Endothelial cell of umbilical vein (primary cell): ENCODE data around the gene PYGB. TPM values are rescaled to one million over a fixed set of nuclear protein-coding genes. Genes with fewer than 3 reads are reported as not detected.

ENCODE experiments used
- BruUV-seq: library from RNA; stranded (reverse); fragments of 400-500 nt; replicated peaks from 2 replicates; lab custom pipeline; 2021; lab: Mats Ljungman, UMichigan
- CTCF ChIA-PET: fragments of 300-600, 350-600 bp; sonication (Branson Sonifier 250); formaldehyde crosslinking; loops from one replicate; lab custom pipeline; 2021; ENCODE audit warnings: antibody characterized with exemption, inconsistent platforms; lab: Charles Lee
- POLR2A ChIA-PET: fragments of 300-600, 350-600 bp; sonication (Branson Sonifier 250); formaldehyde crosslinking; loops from one replicate; lab custom pipeline; 2021; ENCODE audit warnings: antibody characterized with exemption, inconsistent platforms; lab: Charles Lee
- DNase-seq: peaks from one replicate; pipeline ENCODE4 v3.0.0-alpha.2; 2011; ENCODE audit warnings: low read depth, low spot score
- FAIRE-seq: peaks from 2 replicates; lab custom pipeline; 2011; peaks lifted over from hg19 to GRCh38; lab: Jason Lieb, UNC
- H2AFZ ChIP-seq: 2 replicates; pipeline ENCODE4 v1.6.0; 2012; ENCODE audit warnings: low read depth, low read length, control low read depth, inconsistent platforms
- H3K27ac ChIP-seq: 2 replicates; pipeline ENCODE4 v1.5.1; 2011; ENCODE audit warnings: low read depth, mild to moderate bottlenecking, control low read depth, low read length, moderate library complexity; ENCODE audit not compliant: insufficient read depth
- H3K27me3 ChIP-seq, 2 experiments: 2 replicates each; pipeline versions ENCODE4 v1.6.0 to v1.6.1; 2011; ENCODE audit warnings: low read length in 2 of 2, mixed read lengths in 1 of 2; ENCODE audit not compliant: control insufficient read depth in 2 of 2, insufficient read depth in 2 of 2
- H3K36me3 ChIP-seq, 2 experiments: 2 replicates in 1 of 2; 3 replicates in 1 of 2; pipeline ENCODE4 v1.5.1; 2011; ENCODE audit warnings: low read length in 2 of 2, mild to moderate bottlenecking in 1 of 2, moderate library complexity in 1 of 2; ENCODE audit not compliant: control insufficient read depth in 2 of 2, insufficient read depth in 2 of 2; ENCODE audit errors: extremely low read depth in 1 of 2
- H3K4me1 ChIP-seq: 3 replicates; pipeline ENCODE4 v1.5.1; 2011; ENCODE audit warnings: mild to moderate bottlenecking, low read length; ENCODE audit not compliant: control insufficient read depth, insufficient read depth; ENCODE audit errors: extremely low read depth
- H3K4me2 ChIP-seq: 2 replicates; pipeline ENCODE4 v1.6.1; 2011; ENCODE audit warnings: low read length, control low read depth, mixed read lengths; ENCODE audit not compliant: insufficient read depth
- H3K4me3 ChIP-seq, 3 experiments: fragments of 200-600 bp in 1 of 3; sonication (generic), shearing (Covaris generic) in 1 of 3; replicated peaks in 1 of 3; 2 replicates each; pipeline ENCODE4 v1.5.1; 2011 to 2016; ENCODE audit warnings: control low read depth in 3 of 3, low read length in 3 of 3, mild to moderate bottlenecking in 2 of 3, inconsistent platforms in 1 of 3, low read depth in 1 of 3, moderate library complexity in 1 of 3; ENCODE audit not compliant: insufficient read depth in 1 of 3
- H3K79me2 ChIP-seq: 2 replicates; pipeline ENCODE4 v1.6.0; 2012; ENCODE audit warnings: low read length, inconsistent platforms; ENCODE audit not compliant: control insufficient read depth, insufficient read depth
- H3K9ac ChIP-seq: replicated peaks from 2 replicates; pipeline ENCODE3; 2011; ENCODE audit warnings: low read length, control low read depth; ENCODE audit not compliant: insufficient read depth; ENCODE audit errors: extremely low read depth
- H3K9me1 ChIP-seq: replicated peaks from 3 replicates; pipeline ENCODE4 v1.6.0; 2011; ENCODE audit warnings: mild to moderate bottlenecking, low read length; ENCODE audit not compliant: control insufficient read depth, insufficient read depth; ENCODE audit errors: extremely low read depth
- H3K9me3 ChIP-seq: replicated peaks from 2 replicates; pipeline ENCODE4 v1.5.1; 2012; ENCODE audit warnings: low read length, inconsistent platforms; ENCODE audit not compliant: control insufficient read depth, insufficient read depth
- H4K20me1 ChIP-seq: replicated peaks from 2 replicates; pipeline ENCODE3; 2011; ENCODE audit warnings: mild to moderate bottlenecking, low read length; ENCODE audit not compliant: control insufficient read depth, insufficient read depth; ENCODE audit errors: extremely low read depth
- EZH2 ChIP-seq: IDR thresholded peaks from 2 replicates; pipeline ENCODE4 v1.6.1; 2012; ENCODE audit warnings: borderline replicate concordance, low read depth, mild to moderate bottlenecking, moderate library complexity, low read length, inconsistent platforms; ENCODE audit not compliant: severe bottlenecking
- JUN ChIP-seq: IDR thresholded peaks from 2 replicates; pipeline ENCODE4 v1.6.1; 2011; ENCODE audit warnings: borderline replicate concordance, low read depth; ENCODE audit not compliant: insufficient read length, insufficient read depth
- POLR2AphosphoS5 ChIP-seq: IDR thresholded peaks from 2 replicates; pipeline ENCODE4 v1.6.1; 2012; ENCODE audit warnings: low read depth, mild to moderate bottlenecking, control low read depth, low read length, moderate library complexity; ENCODE audit not compliant: insufficient read depth
- dilution Hi-C: fragments of 300-500 bp; cut with MboI; formaldehyde crosslinking; loops from one replicate; pipeline ENCODE4 v1.15.0; 2019; ENCODE audit warnings: low sequenced_read_pairs; ENCODE audit not compliant: extremely low pct_ligation_motif_present
- intact Hi-C: fragments of 100-400 bp; cut with micrococcal nuclease; formaldehyde crosslinking; loops from one replicate; pipeline ENCODE4 v1.10.0; 2022
- polyA plus RNA-seq, 4 experiments: library from polyadenylated mRNA; depleted of rRNA in 3 of 4; stranded (reverse) in 3 of 4; unstranded in 1 of 4; fragments of >200 nt; gene quantifications; 2 replicates each; pipeline versions ENCODE4 v1.2.1 to v1.2.3, GENCODE V29; 2011 to 2012; ENCODE audit warnings: missing spikeins in 1 of 4
- total RNA-seq: library from RNA; stranded (reverse); gene quantifications from 2 replicates; pipeline ENCODE4 v1.2.3, GENCODE V29; 2021
- TF ChIP-seq, protein P1 (sequence below), 2 donors: IDR thresholded peaks; 1 replicate in 1 of 2; 2 replicates in 1 of 2; pipeline ENCODE4 v1.5.1; 2011; ENCODE audit warnings: low read length in 2 of 2, mild to moderate bottlenecking in 2 of 2, moderate library complexity in 2 of 2, control low read depth in 1 of 2, inconsistent platforms in 1 of 2, low read depth in 1 of 2; ENCODE audit not compliant: insufficient read depth in 1 of 2; ENCODE audit errors: extremely low read depth in 1 of 2

Gene PYGB
- total and polyA plus RNA-seq, 2 donors (not counting 3 experiments of a cell fraction or from before 2014, with no cell fraction given), result 36.1 to 60.2 TPM

DNA sequence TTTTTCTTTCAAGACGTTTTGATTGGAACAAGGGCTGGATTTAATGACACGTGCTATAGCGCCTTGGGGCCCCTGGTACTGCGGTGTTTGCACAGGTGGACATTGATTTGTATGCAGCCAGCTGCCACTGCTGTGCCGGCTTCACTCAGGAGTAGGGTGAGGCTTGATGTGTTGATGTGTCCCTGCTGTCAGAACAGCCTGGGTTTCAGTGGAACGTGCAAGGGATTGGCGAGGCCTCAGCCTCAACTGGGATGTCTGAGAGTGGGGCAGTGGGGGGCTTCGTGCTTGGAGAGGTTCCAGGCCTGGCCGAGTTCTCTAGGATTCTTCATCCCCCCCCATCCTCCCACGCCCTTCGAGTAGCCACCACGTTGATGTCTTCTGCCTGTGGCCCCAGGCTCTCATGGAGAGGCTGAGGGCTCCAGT lies 23.0 kb downstream of the PYGB start:
- H3K9ac ChIP-seq, result no peak overlapping the region
- H3K4me1 ChIP-seq, result no peaks in the 10 kb centered on the region
- ChIA-PET POLR2A (no interaction called here), CTCF (interaction anchor here (1.0 kb wide), 1 partner anchor 23 kb away, joined by 3 read pairs; no protein-coding TSS in a partner anchor)
- peaks cover 3% of the 10 kb centered on the region for H3K79me2 ChIP-seq
- DNase-seq, result no peak
- no peak for FAIRE-seq
- no TSS peak for BruUV-seq
- intact Hi-C loops (no loop called here), dilution Hi-C loops (no loop called here)
- H4K20me1 ChIP-seq, result no peaks in the 10 kb centered on the region
- H3K4me2 ChIP-seq, result no peak overlapping the region
- no peaks in the 10 kb centered on the region for H3K9me3 ChIP-seq
- no peak overlapping the region for H3K4me3 ChIP-seq
- H3K27ac ChIP-seq, result no peak overlapping the region
- no peaks in the 10 kb centered on the region for H3K9me1 ChIP-seq
- no peak overlapping the region for H2AFZ ChIP-seq
- no peak for TF ChIP-seq EZH2
- TF ChIP-seq POLR2AphosphoS5, result no peak
- H3K27me3 ChIP-seq, result no peaks in the 10 kb centered on the region
- H3K36me3 ChIP-seq, result peaks cover 4 to 40% of the 10 kb centered on the region in 2 experiments

DNA sequence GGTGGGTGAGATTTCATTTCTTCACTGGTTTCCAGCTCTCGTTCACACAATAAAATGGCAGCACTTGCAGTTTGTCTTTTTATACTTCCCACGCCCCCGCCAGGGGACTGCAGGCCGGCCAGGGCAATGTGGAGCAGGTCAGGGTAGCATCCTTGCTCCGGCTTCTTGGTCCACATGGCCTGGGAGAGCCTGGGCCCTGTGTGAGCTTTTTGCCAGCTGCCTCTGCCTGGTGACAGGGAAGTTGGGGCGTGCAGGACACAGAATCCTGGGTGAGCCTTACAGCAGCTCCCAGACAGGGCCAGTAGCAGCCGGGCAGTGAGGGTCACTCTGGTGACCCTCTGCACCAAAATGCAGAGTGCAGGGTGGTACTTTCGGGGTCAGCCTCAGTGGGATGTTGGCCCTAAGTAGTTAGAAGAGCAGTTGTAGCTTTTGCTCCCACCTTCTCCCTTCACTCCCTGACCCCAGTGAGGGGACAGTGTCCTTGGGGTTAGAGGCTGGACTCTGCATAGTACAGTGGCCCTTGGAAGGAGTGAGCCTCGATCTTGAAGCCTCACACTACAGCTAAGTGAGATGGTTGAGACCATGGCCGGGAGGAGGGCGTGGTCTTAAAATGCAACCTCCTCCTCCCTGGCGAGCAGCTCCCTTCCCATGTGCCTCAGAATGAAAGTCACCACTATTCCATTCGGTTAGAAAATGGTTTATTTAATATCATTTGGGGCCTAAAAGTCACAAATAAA lies 23.8 kb downstream of the PYGB start:
- POLR2A ChIA-PET, result no interaction called here
- FAIRE-seq, result no peak

More for the DNA sequence above, 23.8 kb downstream of the PYGB start:
- H2AFZ ChIP-seq, result no peak overlapping the region
- dilution Hi-C loops (no loop called here), intact Hi-C loops (no loop called here)
- H3K4me2 ChIP-seq, result no peak overlapping the region
- H3K9me3 ChIP-seq, result no peaks in the 10 kb centered on the region
- H3K79me2 ChIP-seq, result peaks cover 3% of the 10 kb centered on the region
- no peak overlapping the region for H3K27ac ChIP-seq
- H3K4me3 ChIP-seq, result no peak overlapping the region
- DNase-seq, result no peak
- no peaks in the 10 kb centered on the region for H3K9me1 ChIP-seq
- CTCF ChIA-PET, result interaction anchor here (0.5 to 1.8 kb wide), 4 partner anchors 21 to 121 kb away, joined by 3 to 4 read pairs (median 3); no protein-coding TSS in a partner anchor
- H4K20me1 ChIP-seq, result no peaks in the 10 kb centered on the region
- no peaks in the 10 kb centered on the region for H3K27me3 ChIP-seq
- TF ChIP-seq, protein P1, sequence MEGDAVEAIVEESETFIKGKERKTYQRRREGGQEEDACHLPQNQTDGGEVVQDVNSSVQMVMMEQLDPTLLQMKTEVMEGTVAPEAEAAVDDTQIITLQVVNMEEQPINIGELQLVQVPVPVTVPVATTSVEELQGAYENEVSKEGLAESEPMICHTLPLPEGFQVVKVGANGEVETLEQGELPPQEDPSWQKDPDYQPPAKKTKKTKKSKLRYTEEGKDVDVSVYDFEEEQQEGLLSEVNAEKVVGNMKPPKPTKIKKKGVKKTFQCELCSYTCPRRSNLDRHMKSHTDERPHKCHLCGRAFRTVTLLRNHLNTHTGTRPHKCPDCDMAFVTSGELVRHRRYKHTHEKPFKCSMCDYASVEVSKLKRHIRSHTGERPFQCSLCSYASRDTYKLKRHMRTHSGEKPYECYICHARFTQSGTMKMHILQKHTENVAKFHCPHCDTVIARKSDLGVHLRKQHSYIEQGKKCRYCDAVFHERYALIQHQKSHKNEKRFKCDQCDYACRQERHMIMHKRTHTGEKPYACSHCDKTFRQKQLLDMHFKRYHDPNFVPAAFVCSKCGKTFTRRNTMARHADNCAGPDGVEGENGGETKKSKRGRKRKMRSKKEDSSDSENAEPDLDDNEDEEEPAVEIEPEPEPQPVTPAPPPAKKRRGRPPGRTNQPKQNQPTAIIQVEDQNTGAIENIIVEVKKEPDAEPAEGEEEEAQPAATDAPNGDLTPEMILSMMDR (IDR thresholded peaks at IDR 0.05; ENCODE audit: extremely low read depth in 1 of 2, insufficient read depth in 1 of 2, low read depth in 1 of 2, low read length in 2 of 2), result no peak
- no peak for TF ChIP-seq JUN
- no peak overlapping the region for H3K9ac ChIP-seq
- no TSS peak for BruUV-seq
- H3K4me1 ChIP-seq, result no peaks in the 10 kb centered on the region
- H3K36me3 ChIP-seq, result peaks cover 4 to 45% of the 10 kb centered on the region in 2 experiments
